Dermis blood vessel endothelial cell (primary cell): ENCODE measurements around the gene UGT1A10. TPM values are rescaled to one million over a fixed set of nuclear protein-coding genes. Genes with fewer than 3 reads are reported as not detected.
"Not testable (repeated sequence)": the region's sequence is repeated elsewhere in the genome, so short reads cannot be mapped to it uniquely, and the experiment has no call there.

Source experiments
- DNase-seq: peaks from one replicate; pipeline ENCODE4 v3.0.0; 2010
- total RNA-seq: library from RNA; depleted of rRNA; stranded (reverse); fragments of >200 nt; gene quantifications from 2 replicates; pipeline ENCODE4 v1.2.3, GENCODE V29; 2014

Gene UGT1A10
- total RNA-seq, 1 donor from 2014 or later: not detected

DNA sequence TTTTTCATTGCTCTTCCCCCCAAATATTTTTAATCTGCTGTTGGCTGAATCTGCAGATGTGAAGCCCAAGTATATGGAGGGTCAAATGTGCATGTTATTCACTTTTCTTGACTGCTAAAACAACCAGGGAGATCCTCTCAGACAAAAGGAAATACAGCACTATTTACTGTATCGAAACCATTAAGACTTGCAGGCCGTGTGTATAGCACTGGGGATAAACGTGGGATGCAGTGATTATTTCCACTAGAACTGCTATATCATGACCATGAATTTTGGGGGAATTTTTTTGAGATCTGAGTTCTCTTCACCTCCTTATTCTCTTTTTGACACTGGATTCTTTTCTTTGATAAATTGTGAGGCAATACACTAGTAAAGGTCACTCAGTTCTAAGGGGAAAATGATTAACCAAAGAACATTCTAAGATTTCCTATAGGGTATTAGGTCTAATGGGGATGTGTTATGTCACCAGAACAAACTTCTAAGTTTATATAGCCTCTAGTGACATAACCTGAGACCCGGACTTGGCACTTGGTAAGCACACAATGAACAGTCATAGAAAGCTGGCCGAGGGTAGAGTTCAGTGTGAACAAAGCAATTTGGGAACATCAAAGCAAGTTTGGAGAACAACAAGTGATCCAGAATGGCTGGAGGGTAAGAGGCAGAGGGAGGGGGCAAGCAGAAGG lies 109.0 kb downstream of the UGT1A10 start:
- DNase-seq: no peak

- not testable (repeated sequence) for DNase-seq
Measured at GRCh38 chr2:233745838-233746237, 109.6 kb downstream of the UGT1A10 start.

GRCh38 chr2:233746475-233747282 lies 110.4 kb downstream of the UGT1A10 start:
- DNase-seq: no peak

DNA sequence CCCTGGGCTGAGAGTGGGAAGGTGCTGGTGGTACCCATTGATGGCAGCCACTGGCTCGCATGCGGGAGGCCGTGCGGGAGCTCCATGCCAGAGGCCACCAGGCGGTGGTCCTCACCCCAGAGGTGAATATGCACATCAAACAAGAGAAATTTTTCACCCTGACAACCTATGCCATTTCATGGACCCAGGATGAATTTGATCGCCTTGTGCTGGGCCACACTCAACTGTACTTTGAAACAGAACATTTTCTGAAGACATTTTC lies 111.0 kb downstream of the UGT1A10 start:
- no peak for DNase-seq

DNA sequence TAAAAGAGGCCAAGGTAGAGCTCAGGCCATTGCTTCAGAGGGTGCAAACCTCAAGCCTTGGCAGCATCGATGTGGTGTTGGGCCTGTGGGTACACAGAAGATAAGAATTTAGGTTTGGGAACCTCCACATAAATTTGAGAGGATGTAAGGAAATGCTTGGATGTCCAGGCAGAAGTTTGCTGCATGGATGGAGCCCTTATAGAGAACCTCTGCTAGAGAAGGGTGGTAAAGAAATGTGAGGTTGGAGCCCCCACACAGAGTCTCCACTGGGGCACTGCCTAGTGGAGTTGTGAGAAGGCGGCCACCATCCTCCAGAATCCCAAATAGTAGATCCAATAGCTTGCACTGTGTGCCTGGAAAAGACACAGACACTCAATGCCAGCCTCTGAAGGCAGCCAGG lies 114.4 kb downstream of the UGT1A10 start:
- not testable (repeated sequence) for DNase-seq

GRCh38 chr2:233751212-233752009 lies 115.2 kb downstream of the UGT1A10 start:
- DNase-seq: not testable (repeated sequence)

- no peak for DNase-seq
Measured at GRCh38 chr2:233754872-233755611, 118.8 kb downstream of the UGT1A10 start.

DNA sequence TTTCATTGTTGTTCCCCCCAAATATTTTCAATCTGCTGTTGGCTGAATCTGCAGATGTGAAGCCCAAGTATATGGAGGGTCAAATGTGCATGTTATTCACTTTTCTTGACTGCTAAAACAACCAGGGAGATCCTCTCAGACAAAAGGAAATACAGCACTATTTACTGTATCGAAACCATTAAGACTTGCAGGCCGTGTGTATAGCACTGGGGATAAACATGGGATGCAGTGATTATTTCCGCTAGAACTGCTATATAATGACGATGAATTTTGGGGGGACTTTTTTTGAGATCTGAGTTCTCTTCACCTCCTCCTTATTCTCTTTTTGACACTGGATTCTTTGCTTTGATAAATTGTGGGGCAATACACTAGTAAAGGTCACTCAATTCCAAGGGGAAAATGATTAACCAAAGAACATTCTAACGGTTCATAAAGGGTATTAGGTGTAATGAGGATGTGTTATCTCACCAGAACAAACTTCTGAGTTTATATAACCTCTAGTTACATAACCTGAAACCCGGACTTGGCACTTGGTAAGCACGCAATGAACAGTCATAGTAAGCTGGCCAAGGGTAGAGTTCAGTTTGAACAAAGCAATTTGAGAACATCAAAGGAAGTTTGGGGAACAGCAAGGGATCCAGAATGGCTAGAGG lies 120.3 kb downstream of the UGT1A10 start:
- DNase-seq: no peak

- DNase-seq: no peak
Measured at GRCh38 chr2:233758141-233758540, 121.9 kb downstream of the UGT1A10 start.

DNA sequence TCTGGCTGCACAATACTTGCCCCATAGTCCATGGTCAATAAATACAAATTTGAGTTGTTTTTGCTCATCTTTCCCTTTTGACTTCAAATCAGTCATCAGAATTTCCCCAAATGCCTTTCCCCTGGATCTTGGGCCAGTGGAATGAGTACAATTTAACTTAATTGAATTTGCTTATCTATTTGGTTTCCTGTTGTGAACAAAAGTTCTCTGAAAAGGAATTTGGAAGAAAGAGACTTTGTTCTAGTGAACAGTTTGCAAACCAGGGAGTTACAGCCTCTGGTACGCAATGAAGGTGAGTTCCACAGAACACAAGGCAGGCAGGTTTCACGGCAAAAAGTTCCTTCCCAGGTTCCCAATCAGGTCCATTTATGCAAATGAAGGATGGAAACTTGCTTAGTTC lies 122.6 kb downstream of the UGT1A10 start:
- no peak for DNase-seq

GRCh38 chr2:233760043-233760442 lies 123.8 kb downstream of the UGT1A10 start, which contains the start of gene UGT1A1:
Gene UGT1A1 (plus strand): TSS chr2:233760270. CDS start chr2:233760288, 18 bp downstream.
- DNase-seq: no peak

- no peak for DNase-seq
Measured at GRCh38 chr2:233761040-233761769, 125.0 kb downstream of the UGT1A10 start.

GRCh38 chr2:233764264-233764663 lies 128.0 kb downstream of the UGT1A10 start:
- DNase-seq: peak; percentile 17

DNA sequence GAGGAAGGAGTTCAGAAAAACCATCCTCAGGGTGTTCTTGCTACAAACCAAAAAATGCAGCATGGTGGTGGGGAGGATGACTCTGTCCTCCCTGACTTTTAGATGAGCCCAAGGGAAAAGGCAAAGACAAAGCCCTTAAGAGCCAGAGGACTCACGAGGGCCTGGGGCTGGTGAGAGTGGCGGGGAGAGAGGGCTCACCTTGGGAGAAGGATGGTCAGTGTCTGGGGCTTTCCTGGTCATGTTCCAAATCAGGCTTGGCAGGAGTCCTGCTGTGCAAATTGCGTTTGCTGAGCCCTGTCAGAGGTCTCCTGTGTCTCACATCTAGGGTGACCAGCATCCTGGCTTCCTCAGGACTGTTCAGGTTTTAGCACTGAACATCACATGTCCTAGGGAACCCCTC lies 128.5 kb downstream of the UGT1A10 start:
- DNase-seq: no peak

- DNase-seq: no peak
Measured at GRCh38 chr2:233766416-233766815, 130.2 kb downstream of the UGT1A10 start.

DNA sequence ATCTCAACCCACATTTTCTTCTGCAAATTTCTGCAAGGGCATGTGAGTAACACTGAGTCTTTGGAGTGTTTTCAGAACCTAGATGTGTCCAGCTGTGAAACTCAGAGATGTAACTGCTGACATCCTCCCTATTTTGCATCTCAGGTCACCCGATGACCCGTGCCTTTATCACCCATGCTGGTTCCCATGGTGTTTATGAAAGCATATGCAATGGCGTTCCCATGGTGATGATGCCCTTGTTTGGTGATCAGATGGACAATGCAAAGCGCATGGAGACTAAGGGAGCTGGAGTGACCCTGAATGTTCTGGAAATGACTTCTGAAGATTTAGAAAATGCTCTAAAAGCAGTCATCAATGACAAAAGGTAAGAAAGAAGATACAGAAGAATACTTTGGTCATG lies 131.8 kb downstream of the UGT1A10 start:
- DNase-seq: no peak

DNA sequence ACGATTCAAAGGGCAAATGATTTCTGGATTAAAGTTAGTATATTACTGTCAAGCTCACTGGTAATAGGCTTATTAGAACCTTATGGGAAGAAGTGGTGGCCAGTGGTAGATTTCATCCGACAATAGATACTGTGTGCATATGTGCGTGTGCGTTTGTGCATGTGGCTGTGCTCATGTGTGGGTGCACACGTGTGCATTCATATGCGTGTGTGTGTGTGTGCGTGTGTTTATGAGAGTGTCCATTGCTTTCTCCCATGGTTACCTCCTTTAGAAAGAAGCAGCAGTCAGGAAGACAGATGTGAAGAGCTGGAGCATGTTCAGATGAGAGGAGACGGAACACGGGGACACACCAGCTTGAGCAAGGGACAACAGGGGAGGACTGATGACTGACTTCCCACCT lies 133.0 kb downstream of the UGT1A10 start:
- no peak for DNase-seq

DNA sequence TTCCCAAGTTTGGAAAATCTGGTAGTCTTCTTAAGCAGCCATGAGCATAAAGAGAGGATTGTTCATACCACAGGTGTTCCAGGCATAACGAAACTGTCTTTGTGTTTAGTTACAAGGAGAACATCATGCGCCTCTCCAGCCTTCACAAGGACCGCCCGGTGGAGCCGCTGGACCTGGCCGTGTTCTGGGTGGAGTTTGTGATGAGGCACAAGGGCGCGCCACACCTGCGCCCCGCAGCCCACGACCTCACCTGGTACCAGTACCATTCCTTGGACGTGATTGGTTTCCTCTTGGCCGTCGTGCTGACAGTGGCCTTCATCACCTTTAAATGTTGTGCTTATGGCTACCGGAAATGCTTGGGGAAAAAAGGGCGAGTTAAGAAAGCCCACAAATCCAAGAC lies 135.9 kb downstream of the UGT1A10 start:
- no peak for DNase-seq

- no peak for DNase-seq
Measured at GRCh38 chr2:233772583-233772982, 136.3 kb downstream of the UGT1A10 start.

GRCh38 chr2:233773854-233774253 lies 137.6 kb downstream of the UGT1A10 start:
- no peak for DNase-seq

- no peak for DNase-seq
Measured at GRCh38 chr2:233775414-233775813, 139.2 kb downstream of the UGT1A10 start.
